HFF-Myc (cell line): ENCODE results near the gene TOMT.
"Not testable (repeated sequence)": the region's sequence is repeated elsewhere in the genome, so short reads cannot be mapped to it uniquely, and the experiment has no call there.

Source experiments
- DNase-seq: peaks from one replicate; pipeline ENCODE4 v3.0.0-alpha.2; 2011; ENCODE audit warnings: low read depth; ENCODE audit errors: extremely low read depth
- H3K4me3 ChIP-seq: replicated peaks from 2 replicates; pipeline ENCODE4 v1.5.1; 2011; ENCODE audit warnings: low read depth, mild to moderate bottlenecking, control low read depth, low read length
- CTCF ChIP-seq: IDR thresholded peaks from 2 replicates; pipeline ENCODE4 v1.5.1; 2012; ENCODE audit warnings: mild to moderate bottlenecking, low read depth, low read length, control low read depth; ENCODE audit errors: missing control alignments

TOMT gene

GRCh38 chr11:72122607-72123006, 16.9 kb downstream of the TOMT start:
- no peak for DNase-seq
- no peak for TF ChIP-seq CTCF
- H3K4me3 ChIP-seq: no peak overlapping the region

GRCh38 chr11:72123117-72123653, 17.5 kb downstream of the TOMT start:
- no peak for TF ChIP-seq CTCF
- no peak overlapping the region for H3K4me3 ChIP-seq
- no peak for DNase-seq

GRCh38 chr11:72124046-72124445, 18.3 kb downstream of the TOMT start:
- no peak for DNase-seq
- TF ChIP-seq CTCF: no peak
- no peak overlapping the region for H3K4me3 ChIP-seq

GRCh38 chr11:72125956-72126355, 20.2 kb downstream of the TOMT start:
- no peak overlapping the region for H3K4me3 ChIP-seq
- TF ChIP-seq CTCF: no peak
- DNase-seq: no peak

- no peak for TF ChIP-seq CTCF
- no peak for DNase-seq
- H3K4me3 ChIP-seq: no peak overlapping the region
These were observed 22.2 kb downstream of the TOMT start for GRCh38 chr11:72127923-72128322.

- no peak overlapping the region for H3K4me3 ChIP-seq
- no peak for TF ChIP-seq CTCF
- no peak for DNase-seq
These were observed 23.7 kb downstream of the TOMT start for GRCh38 chr11:72129381-72129780.

- TF ChIP-seq CTCF: no peak
- no peak for DNase-seq
- no peak overlapping the region for H3K4me3 ChIP-seq
These were observed 26.9 kb downstream of the TOMT start for GRCh38 chr11:72132646-72133045.

GRCh38 chr11:72135473-72135872, 29.7 kb downstream of the TOMT start, which contains the start of gene FOLR3:
Gene FOLR3, plus strand, starts transcription at chr11:72135725. Its CDS starts 228 bp downstream, at chr11:72135953.
- not testable (repeated sequence) for DNase-seq, H3K4me3 ChIP-seq
